GM12864 (cell line): Measurements from ENCODE around the gene TCF12.

Source experiments
- DNase-seq: peaks from one replicate; pipeline ENCODE4 v3.0.0-alpha.2; 2011; ENCODE audit warnings: low read depth
- H3K4me3 ChIP-seq: 2 replicates; pipeline ENCODE4 v1.5.1; 2011; ENCODE audit warnings: mild to moderate bottlenecking, low read depth, low read length, control low read depth
- CTCF ChIP-seq: IDR thresholded peaks from 2 replicates; pipeline ENCODE4 v1.5.1; 2011; ENCODE audit warnings: low read depth, mild to moderate bottlenecking, moderate library complexity, low read length, control low read depth, inconsistent platforms; ENCODE audit errors: missing control alignments

The TCF12 gene

GRCh38 chr15:56989411-56989924, 71.0 kb downstream of the TCF12 start:
- DNase-seq: no peak
- H3K4me3 ChIP-seq: no peak overlapping the region
- no peak for TF ChIP-seq CTCF

- no peak overlapping the region for H3K4me3 ChIP-seq
- TF ChIP-seq CTCF: no peak
- no peak for DNase-seq
These were observed 72.6 kb downstream of the TCF12 start for GRCh38 chr15:56991017-56991416.

- DNase-seq: no peak
- TF ChIP-seq CTCF: no peak
- no peak overlapping the region for H3K4me3 ChIP-seq
These were observed 74.3 kb downstream of the TCF12 start for GRCh38 chr15:56992725-56993124.

- TF ChIP-seq CTCF: no peak
- no peak overlapping the region for H3K4me3 ChIP-seq
- DNase-seq: no peak
These were observed 75.8 kb downstream of the TCF12 start for GRCh38 chr15:56994280-56994679.

- TF ChIP-seq CTCF: no peak
- DNase-seq: no peak
- no peak overlapping the region for H3K4me3 ChIP-seq
These were observed 77.6 kb downstream of the TCF12 start for GRCh38 chr15:56996093-56996492.

GRCh38 chr15:56996746-56997470, 78.5 kb downstream of the TCF12 start:
- no peak overlapping the region for H3K4me3 ChIP-seq
- no peak for TF ChIP-seq CTCF
- no peak for DNase-seq

GRCh38 chr15:57003418-57003817, 85.0 kb downstream of the TCF12 start:
- TF ChIP-seq CTCF: no peak
- no peak overlapping the region for H3K4me3 ChIP-seq
- no peak for DNase-seq
